GM23338 (cell line): ENCODE measurements around the gene TP53I13. TPM values are rescaled to one million over a fixed set of nuclear protein-coding genes. Genes with fewer than 3 reads are reported as not detected.

Experiments
- ATAC-seq: fragments of 200-7000 bp; cut with Tn5 transposase; 3 replicates; pipeline ENCODE4 v1.9.1; 2020
- DNase-seq: peaks from one replicate; pipeline ENCODE4 v3.0.0-alpha.2; 2015; ENCODE audit warnings: low spot score
- H2AFZ ChIP-seq: fragments of 200-600 bp; sonication (generic); 2 replicates; pipeline ENCODE4 v1.8.0; 2016; ENCODE audit warnings: antibody characterized with exemption, mild to moderate bottlenecking, moderate library complexity
- H3F3A ChIP-seq: fragments of 200-600 bp; sonication (generic); replicated peaks from 2 replicates; pipeline ENCODE4 v1.8.0; 2017; ENCODE audit warnings: antibody characterized with exemption, mixed run types, low read depth
- H3K27ac ChIP-seq: fragments of 200-600 bp; sonication (generic); 2 replicates; pipeline ENCODE4 v1.6.1; 2016; ENCODE audit warnings: low read depth
- H3K27me3 ChIP-seq: fragments of 200-600 bp; sonication (generic); 2 replicates; pipeline ENCODE4 v1.8.0; 2016; ENCODE audit warnings: mild to moderate bottlenecking, mixed run types, moderate library complexity; ENCODE audit not compliant: insufficient read depth
- H3K36me3 ChIP-seq: fragments of 200-600 bp; sonication (generic); 2 replicates; pipeline ENCODE4 v1.8.0; 2016; ENCODE audit warnings: mild to moderate bottlenecking; ENCODE audit not compliant: insufficient read depth
- H3K4me1 ChIP-seq: fragments of 200-600 bp; sonication (generic); 2 replicates; pipeline ENCODE4 v1.8.0; 2016; ENCODE audit warnings: mild to moderate bottlenecking, moderate library complexity; ENCODE audit not compliant: insufficient read depth
- H3K4me2 ChIP-seq: fragments of 200-600 bp; sonication (generic); 2 replicates; pipeline ENCODE4 v1.7.1; 2017; ENCODE audit warnings: mixed run types
- H3K4me3 ChIP-seq: fragments of 200-600 bp; sonication (generic); 2 replicates; pipeline ENCODE4 v1.6.1; 2016; ENCODE audit warnings: mixed run types
- H3K79me2 ChIP-seq: fragments of 200-600 bp; sonication (generic); replicated peaks from 2 replicates; pipeline ENCODE4 v1.8.0; 2017; ENCODE audit warnings: mild to moderate bottlenecking; ENCODE audit not compliant: insufficient read depth
- H3K9me2 ChIP-seq: fragments of 200-600 bp; sonication (generic); 2 replicates; pipeline ENCODE4 v1.8.0; 2017; ENCODE audit not compliant: insufficient read depth
- H4K20me1 ChIP-seq: fragments of 200-600 bp; sonication (generic); replicated peaks from 2 replicates; pipeline ENCODE4 v1.8.0; 2017; ENCODE audit warnings: mild to moderate bottlenecking; ENCODE audit not compliant: insufficient read depth
- H3K27ac Mint-ChIP-seq: 2 replicates; pipeline ENCODE4 v1.8.0; 2020; ENCODE audit warnings: inconsistent platforms, mild to moderate bottlenecking, moderate library complexity, mixed read lengths
- H3K27me3 Mint-ChIP-seq: 3 replicates; pipeline ENCODE4 v1.8.0; 2022; ENCODE audit warnings: low read depth, mild to moderate bottlenecking, moderate library complexity, mixed read lengths, inconsistent platforms; ENCODE audit not compliant: insufficient read depth, poor library complexity
- H3K36me3 Mint-ChIP-seq: 3 replicates; pipeline ENCODE4 v1.8.0; 2021; ENCODE audit warnings: low read depth, mild to moderate bottlenecking, inconsistent platforms, moderate library complexity, mixed read lengths
- H3K4me1 Mint-ChIP-seq: 3 replicates; pipeline ENCODE4 v1.8.0; 2020; ENCODE audit warnings: mild to moderate bottlenecking, inconsistent platforms, mixed read lengths
- H3K4me3 Mint-ChIP-seq: 3 replicates; pipeline ENCODE4 v1.8.0; 2021; ENCODE audit warnings: moderate library complexity, mild to moderate bottlenecking, inconsistent platforms, mixed read lengths
- H3K9me3 Mint-ChIP-seq: 3 replicates; pipeline ENCODE4 v1.8.0; 2020; ENCODE audit warnings: moderate library complexity, mild to moderate bottlenecking, inconsistent platforms, mixed read lengths
- CREB1 ChIP-seq: fragments of 250-450 bp; sonication (Bioruptor Pico); IDR thresholded peaks from 2 replicates; pipeline ENCODE4 v1.5.0; 2020; ENCODE audit warnings: low read depth, mild to moderate bottlenecking, moderate library complexity
- EZH2phosphoT487 ChIP-seq: fragments of 200-600 bp; sonication (generic); IDR thresholded peaks from one replicate; pipeline ENCODE4 v1.8.1; 2018; ENCODE audit warnings: antibody characterized with exemption; ENCODE audit not compliant: unreplicated experiment
- JUNB ChIP-seq: IDR thresholded peaks from one replicate; pipeline ENCODE4 v1.6.1; 2016; ENCODE audit warnings: antibody characterized with exemption; ENCODE audit not compliant: unreplicated experiment
- POLR2AphosphoS5 ChIP-seq: IDR thresholded peaks from 2 replicates; pipeline ENCODE4 v1.6.1; 2016; ENCODE audit warnings: antibody characterized with exemption, low read depth
- REST ChIP-seq: IDR thresholded peaks from one replicate; pipeline ENCODE4 v1.6.1; 2018; ENCODE audit warnings: antibody characterized with exemption; ENCODE audit not compliant: unreplicated experiment
- STAT1 ChIP-seq: IDR thresholded peaks from one replicate; pipeline ENCODE4 v1.6.1; 2016; ENCODE audit warnings: antibody characterized with exemption; ENCODE audit not compliant: unreplicated experiment
- polyA plus RNA-seq: library from polyadenylated mRNA; unstranded; fragments of >200 nt; fragmentation: Nextera tagmentation; extraction: Ambion mirVana; gene quantifications from 2 replicates; pipeline ENCODE4 v1.2.1, GENCODE V29; 2016
- total RNA-seq: library from RNA; depleted of rRNA; stranded (reverse); fragments of >200 nt; shearing (Covaris generic); gene quantifications from 2 replicates; pipeline ENCODE4 v1.2.3, GENCODE V29; 2014
- TF ChIP-seq, protein P1 (sequence below): fragments of 250-450 bp; sonication (Bioruptor Pico); IDR thresholded peaks from 2 replicates; pipeline ENCODE4 v1.5.0; 2020; ENCODE audit warnings: mild to moderate bottlenecking, moderate library complexity
- TF ChIP-seq, protein P2 (sequence below): IDR thresholded peaks from 2 replicates; pipeline ENCODE4 v1.6.1; 2016; ENCODE audit warnings: antibody characterized with exemption

The TP53I13 gene
- total and polyA plus RNA-seq, 2 experiments from 2014 or later = 21.0 to 38.9 TPM

GRCh38 chr17:29561554-29562517 lies 6.7 kb upstream of the TP53I13 start:
- Mint-ChIP-seq H3K27me3 (peaks cover 31% of the 10 kb centered on the region), H3K27ac (no peak overlapping the region), H3K4me1 (peaks cover 8% of the 10 kb centered on the region), H3K4me3 (no peak overlapping the region), H3K9me3 (no peaks in the 10 kb centered on the region), H3K36me3 (no peaks in the 10 kb centered on the region; the same call in 2 of the 3 replicates)
- TF ChIP-seq EZH2phosphoT487 = no peak
- Histone ChIP-seq H3K4me1 (peaks cover 7% of the 10 kb centered on the region), H3K4me3 (no peak overlapping the region), H2AFZ (no peak overlapping the region), H3K27ac (no peak overlapping the region), H3K9me2 (no peaks in the 10 kb centered on the region), H3K27me3 (peaks cover 30% of the 10 kb centered on the region), H3K36me3 (no peaks in the 10 kb centered on the region), H3K79me2 (no peaks in the 10 kb centered on the region), H3K4me2 (no peak overlapping the region), H3F3A (no peaks in the 10 kb centered on the region; the same call in 1 of the 2 replicates), H4K20me1 (peaks cover 8% of the 10 kb centered on the region)
- no peak for DNase-seq
- ATAC-seq = no peak

GRCh38 chr17:29562615-29563014 lies 5.9 kb upstream of the TP53I13 start:
- Histone ChIP-seq H3K9me2 (no peaks in the 10 kb centered on the region), H3K27me3 (peaks cover 38% of the 10 kb centered on the region), H4K20me1 (peaks cover 8% of the 10 kb centered on the region), H3K4me3 (no peak overlapping the region), H3K36me3 (no peaks in the 10 kb centered on the region), H3K4me1 (peaks cover 7% of the 10 kb centered on the region), H3K4me2 (no peak overlapping the region), H2AFZ (no peak overlapping the region), H3F3A (peaks cover 2% of the 10 kb centered on the region; the same call in 1 of the 2 replicates), H3K79me2 (no peaks in the 10 kb centered on the region), H3K27ac (no peak overlapping the region)
- no peaks in the 10 kb centered on the region; the same call in 2 of the 3 replicates for H3K36me3 Mint-ChIP-seq
- no peak overlapping the region for H3K27ac Mint-ChIP-seq
- no peak overlapping the region for H3K4me3 Mint-ChIP-seq
- DNase-seq (no peak), ATAC-seq (no peak)
- no peaks in the 10 kb centered on the region for H3K9me3 Mint-ChIP-seq
- peaks cover 35% of the 10 kb centered on the region for H3K27me3 Mint-ChIP-seq
- H3K4me1 Mint-ChIP-seq = peaks cover 8% of the 10 kb centered on the region
- TF ChIP-seq JUNB (no peak), REST (no peak), CREB1 (CRISPR knock-in tag) (no peak), STAT1 (no peak), POLR2AphosphoS5 (no peak), EZH2phosphoT487 (no peak)
- TF ChIP-seq, protein P1, sequence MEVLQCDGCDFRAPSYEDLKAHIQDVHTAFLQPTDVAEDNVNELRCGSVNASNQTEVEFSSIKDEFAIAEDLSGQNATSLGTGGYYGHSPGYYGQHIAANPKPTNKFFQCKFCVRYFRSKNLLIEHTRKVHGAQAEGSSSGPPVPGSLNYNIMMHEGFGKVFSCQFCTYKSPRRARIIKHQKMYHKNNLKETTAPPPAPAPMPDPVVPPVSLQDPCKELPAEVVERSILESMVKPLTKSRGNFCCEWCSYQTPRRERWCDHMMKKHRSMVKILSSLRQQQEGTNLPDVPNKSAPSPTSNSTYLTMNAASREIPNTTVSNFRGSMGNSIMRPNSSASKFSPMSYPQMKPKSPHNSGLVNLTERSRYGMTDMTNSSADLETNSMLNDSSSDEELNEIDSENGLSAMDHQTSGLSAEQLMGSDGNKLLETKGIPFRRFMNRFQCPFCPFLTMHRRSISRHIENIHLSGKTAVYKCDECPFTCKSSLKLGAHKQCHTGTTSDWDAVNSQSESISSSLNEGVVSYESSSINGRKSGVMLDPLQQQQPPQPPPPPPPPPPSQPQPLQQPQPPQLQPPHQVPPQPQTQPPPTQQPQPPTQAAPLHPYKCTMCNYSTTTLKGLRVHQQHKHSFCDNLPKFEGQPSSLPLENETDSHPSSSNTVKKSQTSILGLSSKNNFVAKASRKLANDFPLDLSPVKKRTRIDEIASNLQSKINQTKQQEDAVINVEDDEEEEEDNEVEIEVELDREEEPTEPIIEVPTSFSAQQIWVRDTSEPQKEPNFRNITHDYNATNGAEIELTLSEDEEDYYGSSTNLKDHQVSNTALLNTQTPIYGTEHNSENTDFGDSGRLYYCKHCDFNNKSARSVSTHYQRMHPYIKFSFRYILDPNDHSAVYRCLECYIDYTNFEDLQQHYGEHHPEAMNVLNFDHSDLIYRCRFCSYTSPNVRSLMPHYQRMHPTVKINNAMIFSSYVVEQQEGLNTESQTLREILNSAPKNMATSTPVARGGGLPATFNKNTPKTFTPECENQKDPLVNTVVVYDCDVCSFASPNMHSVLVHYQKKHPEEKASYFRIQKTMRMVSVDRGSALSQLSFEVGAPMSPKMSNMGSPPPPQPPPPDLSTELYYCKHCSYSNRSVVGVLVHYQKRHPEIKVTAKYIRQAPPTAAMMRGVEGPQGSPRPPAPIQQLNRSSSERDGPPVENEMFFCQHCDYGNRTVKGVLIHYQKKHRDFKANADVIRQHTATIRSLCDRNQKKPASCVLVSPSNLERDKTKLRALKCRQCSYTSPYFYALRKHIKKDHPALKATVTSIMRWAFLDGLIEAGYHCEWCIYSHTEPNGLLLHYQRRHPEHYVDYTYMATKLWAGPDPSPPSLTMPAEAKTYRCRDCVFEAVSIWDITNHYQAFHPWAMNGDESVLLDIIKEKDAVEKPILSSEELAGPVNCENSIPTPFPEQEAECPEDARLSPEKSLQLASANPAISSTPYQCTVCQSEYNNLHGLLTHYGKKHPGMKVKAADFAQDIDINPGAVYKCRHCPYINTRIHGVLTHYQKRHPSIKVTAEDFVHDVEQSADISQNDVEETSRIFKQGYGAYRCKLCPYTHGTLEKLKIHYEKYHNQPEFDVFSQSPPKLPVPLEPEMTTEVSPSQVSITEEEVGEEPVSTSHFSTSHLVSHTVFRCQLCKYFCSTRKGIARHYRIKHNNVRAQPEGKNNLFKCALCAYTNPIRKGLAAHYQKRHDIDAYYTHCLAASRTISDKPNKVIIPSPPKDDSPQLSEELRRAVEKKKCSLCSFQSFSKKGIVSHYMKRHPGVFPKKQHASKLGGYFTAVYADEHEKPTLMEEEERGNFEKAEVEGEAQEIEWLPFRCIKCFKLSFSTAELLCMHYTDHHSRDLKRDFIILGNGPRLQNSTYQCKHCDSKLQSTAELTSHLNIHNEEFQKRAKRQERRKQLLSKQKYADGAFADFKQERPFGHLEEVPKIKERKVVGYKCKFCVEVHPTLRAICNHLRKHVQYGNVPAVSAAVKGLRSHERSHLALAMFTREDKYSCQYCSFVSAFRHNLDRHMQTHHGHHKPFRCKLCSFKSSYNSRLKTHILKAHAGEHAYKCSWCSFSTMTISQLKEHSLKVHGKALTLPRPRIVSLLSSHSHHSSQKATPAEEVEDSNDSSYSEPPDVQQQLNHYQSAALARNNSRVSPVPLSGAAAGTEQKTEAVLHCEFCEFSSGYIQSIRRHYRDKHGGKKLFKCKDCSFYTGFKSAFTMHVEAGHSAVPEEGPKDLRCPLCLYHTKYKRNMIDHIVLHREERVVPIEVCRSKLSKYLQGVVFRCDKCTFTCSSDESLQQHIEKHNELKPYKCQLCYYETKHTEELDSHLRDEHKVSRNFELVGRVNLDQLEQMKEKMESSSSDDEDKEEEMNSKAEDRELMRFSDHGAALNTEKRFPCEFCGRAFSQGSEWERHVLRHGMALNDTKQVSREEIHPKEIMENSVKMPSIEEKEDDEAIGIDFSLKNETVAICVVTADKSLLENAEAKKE (CRISPR knock-in tag) = no peak
- TF ChIP-seq, protein P2, sequence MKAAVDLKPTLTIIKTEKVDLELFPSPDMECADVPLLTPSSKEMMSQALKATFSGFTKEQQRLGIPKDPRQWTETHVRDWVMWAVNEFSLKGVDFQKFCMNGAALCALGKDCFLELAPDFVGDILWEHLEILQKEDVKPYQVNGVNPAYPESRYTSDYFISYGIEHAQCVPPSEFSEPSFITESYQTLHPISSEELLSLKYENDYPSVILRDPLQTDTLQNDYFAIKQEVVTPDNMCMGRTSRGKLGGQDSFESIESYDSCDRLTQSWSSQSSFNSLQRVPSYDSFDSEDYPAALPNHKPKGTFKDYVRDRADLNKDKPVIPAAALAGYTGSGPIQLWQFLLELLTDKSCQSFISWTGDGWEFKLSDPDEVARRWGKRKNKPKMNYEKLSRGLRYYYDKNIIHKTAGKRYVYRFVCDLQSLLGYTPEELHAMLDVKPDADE = no peak
